ENCODE results near the gene ANO1.

DNA sequence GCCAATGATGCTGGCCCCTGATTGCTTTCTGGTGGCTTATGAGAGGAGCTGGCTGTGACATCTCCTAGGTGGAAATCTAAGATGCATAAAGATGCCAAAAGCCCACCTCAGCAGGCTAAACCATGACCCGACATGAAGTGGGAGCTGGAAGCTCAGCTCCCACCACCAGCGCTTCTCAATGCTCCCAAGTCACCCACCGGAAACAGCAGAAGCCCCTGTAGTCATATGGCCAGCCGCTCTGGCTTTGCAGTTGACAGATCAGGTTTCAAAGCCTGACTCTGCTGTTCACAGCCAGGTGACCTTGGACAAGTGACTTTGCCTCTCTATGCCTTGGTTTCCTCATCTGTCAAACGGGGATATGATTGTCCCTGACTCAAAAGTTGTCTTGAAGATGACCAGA is 29.1 kb upstream of the ANO1 start:
- TF ChIP-seq POLR2A (IDR thresholded peaks at IDR 0.05; ENCODE audit: low read depth, low read length) (no peak), POLR2AphosphoS5 (IDR thresholded peaks at IDR 0.05; ENCODE audit: low read depth, low read length) (no peak), SPI1 (IDR thresholded peaks at IDR 0.05; ENCODE audit: low read depth, low read length) (no peak), POU2F2 (IDR thresholded peaks at IDR 0.05; ENCODE audit: low read depth, low read length) (no peak)

Measured in GM12891 (cell line).